Measurements from ENCODE around the gene ELMOD1. TPM values are rescaled to one million over a fixed set of nuclear protein-coding genes. Genes with fewer than 3 reads are reported as not detected.

ELMOD1 gene
- total RNA-seq, 2 donors from 2014 or later, result not detected

- Mint-ChIP-seq H3K9me3 (no peaks in the 10 kb centered on the region), H3K36me3 (ENCODE audit: low read depth) (no peaks in the 10 kb centered on the region), H3K27me3 (peaks cover 32% of the 10 kb centered on the region), H3K27ac (no peak overlapping the region), H3K4me1 (no peaks in the 10 kb centered on the region), H3K4me3 (no peak overlapping the region)
- ATAC-seq (replicated peaks), result no peak
Observed at GRCh38 chr11:107648242-107648641, 57.3 kb downstream of the ELMOD1 start.

GRCh38 chr11:107651672-107652071 is 60.7 kb downstream of the ELMOD1 start:
- H3K9me3 Mint-ChIP-seq, result no peaks in the 10 kb centered on the region
- H3K36me3 Mint-ChIP-seq (ENCODE audit: low read depth), result no peaks in the 10 kb centered on the region
- no peak overlapping the region for H3K4me3 Mint-ChIP-seq
- H3K4me1 Mint-ChIP-seq, result no peaks in the 10 kb centered on the region
- H3K27me3 Mint-ChIP-seq, result peaks cover 32% of the 10 kb centered on the region
- H3K27ac Mint-ChIP-seq, result no peak overlapping the region
- no peak for ATAC-seq (replicated peaks)

- no peaks in the 10 kb centered on the region for H3K36me3 Mint-ChIP-seq (ENCODE audit: low read depth)
- no peak for ATAC-seq (replicated peaks)
- no peak overlapping the region for H3K4me3 Mint-ChIP-seq
- no peaks in the 10 kb centered on the region for H3K9me3 Mint-ChIP-seq
- H3K27me3 Mint-ChIP-seq, result peaks cover 27% of the 10 kb centered on the region
- no peaks in the 10 kb centered on the region for H3K4me1 Mint-ChIP-seq
- H3K27ac Mint-ChIP-seq, result no peak overlapping the region
Observed at GRCh38 chr11:107653076-107653475, 62.1 kb downstream of the ELMOD1 start.

- H3K4me3 Mint-ChIP-seq, result no peak overlapping the region
- H3K36me3 Mint-ChIP-seq (ENCODE audit: low read depth), result no peaks in the 10 kb centered on the region
- no peaks in the 10 kb centered on the region for H3K4me1 Mint-ChIP-seq
- H3K27ac Mint-ChIP-seq, result no peak overlapping the region
- no peaks in the 10 kb centered on the region for H3K9me3 Mint-ChIP-seq
- ATAC-seq (replicated peaks), result no peak
- peaks cover 15% of the 10 kb centered on the region for H3K27me3 Mint-ChIP-seq
Observed at GRCh38 chr11:107655602-107656001, 64.7 kb downstream of the ELMOD1 start.

- Mint-ChIP-seq H3K36me3 (ENCODE audit: low read depth) (no peaks in the 10 kb centered on the region), H3K9me3 (no peaks in the 10 kb centered on the region), H3K27ac (no peak overlapping the region), H3K4me3 (no peak overlapping the region), H3K4me1 (no peaks in the 10 kb centered on the region), H3K27me3 (peaks cover 9% of the 10 kb centered on the region)
- ATAC-seq (replicated peaks), result no peak
Observed at GRCh38 chr11:107659310-107659709, 68.4 kb downstream of the ELMOD1 start.

GRCh38 chr11:107660066-107660465 is 69.1 kb downstream of the ELMOD1 start:
- Mint-ChIP-seq H3K4me1 (no peaks in the 10 kb centered on the region), H3K9me3 (no peaks in the 10 kb centered on the region), H3K4me3 (no peak overlapping the region), H3K36me3 (ENCODE audit: low read depth) (no peaks in the 10 kb centered on the region), H3K27ac (no peak overlapping the region), H3K27me3 (peaks cover 15% of the 10 kb centered on the region)
- ATAC-seq (replicated peaks), result no peak

GRCh38 chr11:107661656-107662055 is 70.7 kb downstream of the ELMOD1 start:
- H3K4me1 Mint-ChIP-seq, result no peaks in the 10 kb centered on the region
- no peak for ATAC-seq (replicated peaks)
- no peak overlapping the region for H3K27ac Mint-ChIP-seq
- H3K36me3 Mint-ChIP-seq (ENCODE audit: low read depth), result no peaks in the 10 kb centered on the region
- no peak overlapping the region for H3K4me3 Mint-ChIP-seq
- H3K27me3 Mint-ChIP-seq, result peaks cover 15% of the 10 kb centered on the region
- no peaks in the 10 kb centered on the region for H3K9me3 Mint-ChIP-seq

- Mint-ChIP-seq H3K27ac (no peak overlapping the region), H3K27me3 (peaks cover 18% of the 10 kb centered on the region), H3K4me1 (no peaks in the 10 kb centered on the region), H3K36me3 (ENCODE audit: low read depth) (no peaks in the 10 kb centered on the region), H3K4me3 (no peak overlapping the region), H3K9me3 (no peaks in the 10 kb centered on the region)
- ATAC-seq (replicated peaks), result no peak
Observed at GRCh38 chr11:107665018-107665417, 74.1 kb downstream of the ELMOD1 start.

- H3K36me3 Mint-ChIP-seq (ENCODE audit: low read depth), result no peaks in the 10 kb centered on the region
- no peak for ATAC-seq (replicated peaks)
- no peak overlapping the region for H3K4me3 Mint-ChIP-seq
- H3K9me3 Mint-ChIP-seq, result no peaks in the 10 kb centered on the region
- peaks cover 18% of the 10 kb centered on the region for H3K27me3 Mint-ChIP-seq
- H3K4me1 Mint-ChIP-seq, result no peaks in the 10 kb centered on the region
- H3K27ac Mint-ChIP-seq, result no peak overlapping the region
Observed at GRCh38 chr11:107666911-107667613, 76.1 kb downstream of the ELMOD1 start.

- peaks cover 21% of the 10 kb centered on the region for H3K27me3 Mint-ChIP-seq
- no peak overlapping the region for H3K4me3 Mint-ChIP-seq
- no peak overlapping the region for H3K27ac Mint-ChIP-seq
Observed at GRCh38 chr11:107669191-107669740, 78.3 kb downstream of the ELMOD1 start.

GRCh38 chr11:107669893-107670601 is 79.1 kb downstream of the ELMOD1 start:
- Mint-ChIP-seq H3K27ac (no peak overlapping the region), H3K36me3 (ENCODE audit: low read depth) (no peaks in the 10 kb centered on the region), H3K9me3 (no peaks in the 10 kb centered on the region), H3K4me3 (no peak overlapping the region), H3K4me1 (no peaks in the 10 kb centered on the region), H3K27me3 (peaks cover 14% of the 10 kb centered on the region)
- ATAC-seq (replicated peaks), result no peak

More at GRCh38 chr11:107669191-107669740, 78.3 kb downstream of the ELMOD1 start:
- Mint-ChIP-seq H3K4me1 (no peaks in the 10 kb centered on the region), H3K36me3 (ENCODE audit: low read depth) (no peaks in the 10 kb centered on the region), H3K9me3 (no peaks in the 10 kb centered on the region)
- ATAC-seq (replicated peaks), result no peak

- H3K27me3 Mint-ChIP-seq, result peaks cover 12% of the 10 kb centered on the region
- ATAC-seq (replicated peaks), result no peak
- no peak overlapping the region for H3K27ac Mint-ChIP-seq
- H3K4me3 Mint-ChIP-seq, result no peak overlapping the region
- no peaks in the 10 kb centered on the region for H3K36me3 Mint-ChIP-seq (ENCODE audit: low read depth)
- no peaks in the 10 kb centered on the region for H3K4me1 Mint-ChIP-seq
- no peaks in the 10 kb centered on the region for H3K9me3 Mint-ChIP-seq
Observed at GRCh38 chr11:107675902-107676301, 85.0 kb downstream of the ELMOD1 start.

GRCh38 chr11:107676336-107677057 is 85.5 kb downstream of the ELMOD1 start:
- no peaks in the 10 kb centered on the region for H3K9me3 Mint-ChIP-seq
- H3K27ac Mint-ChIP-seq, result no peak overlapping the region
- no peak for ATAC-seq (replicated peaks)
- no peaks in the 10 kb centered on the region for H3K36me3 Mint-ChIP-seq (ENCODE audit: low read depth)
- peaks cover 9% of the 10 kb centered on the region for H3K27me3 Mint-ChIP-seq
- H3K4me3 Mint-ChIP-seq, result no peak overlapping the region
- H3K4me1 Mint-ChIP-seq, result no peaks in the 10 kb centered on the region

- H3K27me3 Mint-ChIP-seq, result peaks cover 6% of the 10 kb centered on the region
- H3K9me3 Mint-ChIP-seq, result no peaks in the 10 kb centered on the region
- H3K36me3 Mint-ChIP-seq (ENCODE audit: low read depth), result no peaks in the 10 kb centered on the region
- H3K4me3 Mint-ChIP-seq, result no peak overlapping the region
- H3K4me1 Mint-ChIP-seq, result no peaks in the 10 kb centered on the region
- ATAC-seq (replicated peaks), result no peak
- H3K27ac Mint-ChIP-seq, result no peak overlapping the region
Observed at GRCh38 chr11:107677924-107678631, 87.1 kb downstream of the ELMOD1 start.
